BLaER1 (cell line): ENCODE data around the gene IFNL1.
"Not testable (repeated sequence)": the region's sequence is repeated elsewhere in the genome, so short reads cannot be mapped to it uniquely, and the experiment has no call there.

ENCODE experiments used
- H3K27ac ChIP-seq: shearing (Covaris generic); formaldehyde crosslinking; 2 replicates; pipeline ENCODE4 v1.8.1; 2022
- H3K27me3 ChIP-seq: shearing (Covaris generic); formaldehyde crosslinking; 2 replicates; pipeline ENCODE4 v1.8.1; 2022
- H3K36me3 ChIP-seq: shearing (Covaris generic); formaldehyde crosslinking; 2 replicates; pipeline ENCODE4 v1.8.1; 2022
- H3K4me1 ChIP-seq: shearing (Covaris generic); formaldehyde crosslinking; 2 replicates; pipeline ENCODE4 v1.8.1; 2022
- H3K4me2 ChIP-seq: shearing (Covaris generic); formaldehyde crosslinking; 2 replicates; pipeline ENCODE4 v1.8.1; 2022
- H3K4me3 ChIP-seq: shearing (Covaris generic); formaldehyde crosslinking; 2 replicates; pipeline ENCODE4 v1.8.1; 2022
- H3K9ac ChIP-seq: shearing (Covaris generic); formaldehyde crosslinking; 2 replicates; pipeline ENCODE4 v1.8.1; 2022
- H3K9me3 ChIP-seq: shearing (Covaris generic); formaldehyde crosslinking; 2 replicates; pipeline ENCODE4 v1.8.1; 2022
- H4K20me1 ChIP-seq: shearing (Covaris generic); formaldehyde crosslinking; 2 replicates; pipeline ENCODE4 v1.8.1; 2022
- Cebpa-rat ChIP-seq: shearing (Covaris generic); IDR thresholded peaks from 2 replicates; pipeline ENCODE4 v1.8.1; 2022

IFNL1 gene

GRCh38 chr19:39307822-39308530, 11.8 kb downstream of the IFNL1 start:
- H3K9ac ChIP-seq, result no peak overlapping the region
- H4K20me1 ChIP-seq, result peaks cover 86% of the 10 kb centered on the region
- H3K4me2 ChIP-seq, result no peak overlapping the region
- H3K27me3 ChIP-seq, result no peaks in the 10 kb centered on the region
- no peak overlapping the region for H3K27ac ChIP-seq
- TF ChIP-seq Cebpa-rat, result no peak
- H3K9me3 ChIP-seq, result no peaks in the 10 kb centered on the region
- peaks cover 67% of the 10 kb centered on the region for H3K36me3 ChIP-seq
- H3K4me3 ChIP-seq, result no peak overlapping the region
- peaks cover 26% of the 10 kb centered on the region for H3K4me1 ChIP-seq

GRCh38 chr19:39308531-39309304, 12.5 kb downstream of the IFNL1 start:
- Histone ChIP-seq H3K27ac (no peak overlapping the region), H4K20me1 (peaks cover 91% of the 10 kb centered on the region), H3K4me3 (no peak overlapping the region), H3K27me3 (no peaks in the 10 kb centered on the region), H3K9me3 (no peaks in the 10 kb centered on the region), H3K4me2 (no peak overlapping the region), H3K9ac (no peak overlapping the region), H3K36me3 (peaks cover 75% of the 10 kb centered on the region), H3K4me1 (peaks cover 26% of the 10 kb centered on the region)
- TF ChIP-seq Cebpa-rat, result no peak

- H3K27me3 ChIP-seq, H3K4me3 ChIP-seq, H3K27ac ChIP-seq, H3K4me2 ChIP-seq, H3K9me3 ChIP-seq, H3K9ac ChIP-seq: not testable (repeated sequence)
- Histone ChIP-seq H3K36me3 (peaks cover 81% of the 10 kb centered on the region), H3K4me1 (peaks cover 26% of the 10 kb centered on the region), H4K20me1 (peaks cover 97% of the 10 kb centered on the region)
These were observed 13.1 kb downstream of the IFNL1 start for GRCh38 chr19:39309305-39309670.

- no peak for TF ChIP-seq Cebpa-rat
- Histone ChIP-seq H3K4me1 (peaks cover 14% of the 10 kb centered on the region), H3K9ac (no peak overlapping the region), H4K20me1 (peaks cover 86% of the 10 kb centered on the region), H3K27me3 (no peaks in the 10 kb centered on the region), H3K4me2 (no peak overlapping the region), H3K27ac (no peak overlapping the region), H3K9me3 (no peaks in the 10 kb centered on the region), H3K4me3 (no peak overlapping the region), H3K36me3 (peaks cover 95% of the 10 kb centered on the region)
These were observed 14.5 kb downstream of the IFNL1 start for GRCh38 chr19:39310558-39311311.

- no peak for TF ChIP-seq Cebpa-rat
- peaks cover 79% of the 10 kb centered on the region for H4K20me1 ChIP-seq
- H3K4me2 ChIP-seq, result no peak overlapping the region
- peaks cover 21% of the 10 kb centered on the region for H3K4me1 ChIP-seq
- H3K9ac ChIP-seq, result no peak overlapping the region
- no peak overlapping the region for H3K27ac ChIP-seq
- H3K36me3 ChIP-seq, result peaks cover 96% of the 10 kb centered on the region
- H3K27me3 ChIP-seq, result no peaks in the 10 kb centered on the region
- H3K4me3 ChIP-seq, result no peak overlapping the region
- H3K9me3 ChIP-seq, result no peaks in the 10 kb centered on the region
These were observed 18.0 kb downstream of the IFNL1 start for GRCh38 chr19:39314016-39314728.

GRCh38 chr19:39315933-39316332, 19.7 kb downstream of the IFNL1 start:
- H3K27me3 ChIP-seq, result no peaks in the 10 kb centered on the region
- no peak overlapping the region for H3K9ac ChIP-seq
- no peak overlapping the region for H3K4me2 ChIP-seq
- H3K4me3 ChIP-seq, result no peak overlapping the region
- H3K4me1 ChIP-seq, result peaks cover 27% of the 10 kb centered on the region
- H3K36me3 ChIP-seq, result peaks cover 78% of the 10 kb centered on the region
- no peaks in the 10 kb centered on the region for H3K9me3 ChIP-seq
- TF ChIP-seq Cebpa-rat, result no peak
- peaks cover 75% of the 10 kb centered on the region for H4K20me1 ChIP-seq
- no peak overlapping the region for H3K27ac ChIP-seq

GRCh38 chr19:39316627-39317321, 20.6 kb downstream of the IFNL1 start:
- Histone ChIP-seq H3K27ac (no peak overlapping the region), H4K20me1 (peaks cover 74% of the 10 kb centered on the region), H3K9ac (no peak overlapping the region), H3K4me1 (peaks cover 32% of the 10 kb centered on the region), H3K27me3 (no peaks in the 10 kb centered on the region), H3K4me3 (no peak overlapping the region), H3K36me3 (peaks cover 70% of the 10 kb centered on the region), H3K4me2 (no peak overlapping the region), H3K9me3 (no peaks in the 10 kb centered on the region)
- TF ChIP-seq Cebpa-rat, result no peak

- Histone ChIP-seq H3K9ac (no peak overlapping the region), H3K4me2 (no peak overlapping the region), H3K27ac (no peak overlapping the region), H3K9me3 (no peaks in the 10 kb centered on the region), H3K27me3 (no peaks in the 10 kb centered on the region), H3K36me3 (peaks cover 63% of the 10 kb centered on the region), H4K20me1 (peaks cover 73% of the 10 kb centered on the region), H3K4me1 (peaks cover 36% of the 10 kb centered on the region), H3K4me3 (no peak overlapping the region)
- no peak for TF ChIP-seq Cebpa-rat
These were observed 21.3 kb downstream of the IFNL1 start for GRCh38 chr19:39317476-39317875.

GRCh38 chr19:39318071-39318470, 21.9 kb downstream of the IFNL1 start:
- no peak for TF ChIP-seq Cebpa-rat
- Histone ChIP-seq H3K27me3 (no peaks in the 10 kb centered on the region), H3K9me3 (no peaks in the 10 kb centered on the region), H3K9ac (no peak overlapping the region), H3K4me2 (no peak overlapping the region), H3K27ac (no peak overlapping the region), H3K36me3 (peaks cover 57% of the 10 kb centered on the region), H3K4me1 (peaks cover 42% of the 10 kb centered on the region), H4K20me1 (peaks cover 74% of the 10 kb centered on the region), H3K4me3 (no peak overlapping the region)
